ENCODE measurements around the gene TBX1. TPM values are rescaled to one million over a fixed set of nuclear protein-coding genes. Genes with fewer than 3 reads are reported as not detected.
A peak's percentile ranks its signal among the peaks of the same experiment; 100 is the strongest.
"Not testable (repeated sequence)": the region's sequence is repeated elsewhere in the genome, so short reads cannot be mapped to it uniquely, and the experiment has no call there.

TBX1 gene
- polyA plus RNA-seq, 3 donors: not detected

GRCh38 chr22:19775496-19776325, 15.1 kb downstream of the TBX1 start:
- Histone ChIP-seq H3K4me1 (ENCODE audit: control insufficient read depth in 1 of 2, insufficient read depth in 2 of 2, low read length in 2 of 2) (peaks cover 7 to 14% of the 10 kb centered on the region in 2 donors), H3K79me2 (ENCODE audit: insufficient read depth, low read length) (no peaks in the 10 kb centered on the region), H3K4me3 (replicated peaks in 1 of 3; ENCODE audit: low read depth in 2 of 3, low read length in 3 of 3) (no peak overlapping the region), H3K36me3 (replicated peaks in 1 of 2; ENCODE audit: control insufficient read depth in 1 of 2, insufficient read depth in 2 of 2, low read length in 2 of 2) (no peaks in the 10 kb centered on the region), H3K9me3 (replicated peaks in 1 of 2; ENCODE audit: control insufficient read depth in 1 of 2, insufficient read depth in 1 of 2, low read length in 2 of 2) (no peaks in the 10 kb centered on the region), H3K27ac (ENCODE audit: low read depth in 1 of 2, low read length in 2 of 2) (no peak overlapping the region), H3K9ac (ENCODE audit: insufficient read depth, low read length, poor library complexity, severe bottlenecking) (no peak overlapping the region), H4K20me1 (ENCODE audit: insufficient read depth, low read length) (no peaks in the 10 kb centered on the region), H3K27me3 (ENCODE audit: control insufficient read depth in 2 of 2, insufficient read depth in 2 of 2, low read length in 2 of 2) (peaks cover 0 to 8% of the 10 kb centered on the region in 2 donors), H2AFZ (ENCODE audit: insufficient read depth, low read depth, low read length, poor library complexity, severe bottlenecking) (no peak overlapping the region), H3K4me2 (replicated peaks; ENCODE audit: extremely low read depth, low read length, poor library complexity, severe bottlenecking) (no peak overlapping the region)
- no peaks in the 10 kb centered on the region for H3K36me3 Mint-ChIP-seq
- H3K27me3 Mint-ChIP-seq (ENCODE audit: low read depth in 3 of 3): peaks cover 16 to 58% (median 31%) of the 10 kb centered on the region in 3 donors
- no peak overlapping the region for H3K27ac Mint-ChIP-seq
- intact Hi-C loops (cut with micrococcal nuclease): no loop called here
- 94% methylated on average over 22 of the region's 24 CpGs for WGBS (ENCODE audit: insufficient coverage)
- H3K4me1 Mint-ChIP-seq: peaks cover 21% of the 10 kb centered on the region
- TF ChIP-seq, protein P1, sequence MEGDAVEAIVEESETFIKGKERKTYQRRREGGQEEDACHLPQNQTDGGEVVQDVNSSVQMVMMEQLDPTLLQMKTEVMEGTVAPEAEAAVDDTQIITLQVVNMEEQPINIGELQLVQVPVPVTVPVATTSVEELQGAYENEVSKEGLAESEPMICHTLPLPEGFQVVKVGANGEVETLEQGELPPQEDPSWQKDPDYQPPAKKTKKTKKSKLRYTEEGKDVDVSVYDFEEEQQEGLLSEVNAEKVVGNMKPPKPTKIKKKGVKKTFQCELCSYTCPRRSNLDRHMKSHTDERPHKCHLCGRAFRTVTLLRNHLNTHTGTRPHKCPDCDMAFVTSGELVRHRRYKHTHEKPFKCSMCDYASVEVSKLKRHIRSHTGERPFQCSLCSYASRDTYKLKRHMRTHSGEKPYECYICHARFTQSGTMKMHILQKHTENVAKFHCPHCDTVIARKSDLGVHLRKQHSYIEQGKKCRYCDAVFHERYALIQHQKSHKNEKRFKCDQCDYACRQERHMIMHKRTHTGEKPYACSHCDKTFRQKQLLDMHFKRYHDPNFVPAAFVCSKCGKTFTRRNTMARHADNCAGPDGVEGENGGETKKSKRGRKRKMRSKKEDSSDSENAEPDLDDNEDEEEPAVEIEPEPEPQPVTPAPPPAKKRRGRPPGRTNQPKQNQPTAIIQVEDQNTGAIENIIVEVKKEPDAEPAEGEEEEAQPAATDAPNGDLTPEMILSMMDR (IDR thresholded peaks at IDR 0.05): no peak
- no peak for DNase-seq
- peaks cover 0 to 5% (median 0%) of the 10 kb centered on the region in 7 donors for H3K9me3 Mint-ChIP-seq
- no peak overlapping the region for H3K4me3 Mint-ChIP-seq

- H4K20me1 ChIP-seq (ENCODE audit: insufficient read depth, low read length): no peaks in the 10 kb centered on the region
- TF ChIP-seq, protein P1 (IDR thresholded peaks at IDR 0.05): no peak
- H2AFZ ChIP-seq (ENCODE audit: insufficient read depth, low read depth, low read length, poor library complexity, severe bottlenecking): peak overlapping the region; percentile 37
- H3K9me3 ChIP-seq (replicated peaks in 1 of 2; ENCODE audit: control insufficient read depth in 1 of 2, insufficient read depth in 1 of 2, low read length in 2 of 2): no peaks in the 10 kb centered on the region
- no peak overlapping the region for H3K4me3 ChIP-seq (replicated peaks in 1 of 3; ENCODE audit: low read depth in 2 of 3, low read length in 3 of 3)
- no peak overlapping the region for H3K4me2 ChIP-seq (replicated peaks; ENCODE audit: extremely low read depth, low read length, poor library complexity, severe bottlenecking)
- peaks cover 7 to 14% of the 10 kb centered on the region in 2 donors for H3K4me1 ChIP-seq (ENCODE audit: control insufficient read depth in 1 of 2, insufficient read depth in 2 of 2, low read length in 2 of 2)
- Mint-ChIP-seq H3K4me1 (peaks cover 21% of the 10 kb centered on the region), H3K27me3 (ENCODE audit: low read depth in 3 of 3) (peaks cover 15 to 55% (median 25%) of the 10 kb centered on the region in 3 donors), H3K9me3 (peaks cover 0 to 5% (median 0%) of the 10 kb centered on the region in 7 donors), H3K27ac (peak overlapping the region in 2 of 7 donors; percentile 33 to 45), H3K4me3 (peak overlapping the region in 1 of 2 donors; percentile 48), H3K36me3 (no peaks in the 10 kb centered on the region)
- no peak overlapping the region for H3K27ac ChIP-seq (ENCODE audit: low read depth in 1 of 2, low read length in 2 of 2)
- H3K79me2 ChIP-seq (ENCODE audit: insufficient read depth, low read length): no peaks in the 10 kb centered on the region
- peaks cover 0 to 7% of the 10 kb centered on the region in 2 donors for H3K27me3 ChIP-seq (ENCODE audit: control insufficient read depth in 2 of 2, insufficient read depth in 2 of 2, low read length in 2 of 2)
- WGBS (ENCODE audit: insufficient coverage): 30% methylated on average over 9 of the region's 18 CpGs
- no peak overlapping the region for H3K9ac ChIP-seq (ENCODE audit: insufficient read depth, low read length, poor library complexity, severe bottlenecking)
- intact Hi-C loops (cut with micrococcal nuclease): no loop called here
- no peaks in the 10 kb centered on the region for H3K36me3 ChIP-seq (replicated peaks in 1 of 2; ENCODE audit: control insufficient read depth in 1 of 2, insufficient read depth in 2 of 2, low read length in 2 of 2)
- DNase-seq: no peak
These were observed 16.0 kb downstream of the TBX1 start for GRCh38 chr22:19776433-19777031.

- H3K36me3 ChIP-seq (replicated peaks in 1 of 2; ENCODE audit: control insufficient read depth in 1 of 2, insufficient read depth in 2 of 2, low read length in 2 of 2); H3K9me3 Mint-ChIP-seq; intact Hi-C loops (cut with micrococcal nuclease); H3K79me2 ChIP-seq (ENCODE audit: insufficient read depth, low read length); H3K4me3 ChIP-seq (replicated peaks in 1 of 3; ENCODE audit: low read depth in 2 of 3, low read length in 3 of 3); H3K9me3 ChIP-seq (replicated peaks in 1 of 2; ENCODE audit: control insufficient read depth in 1 of 2, insufficient read depth in 1 of 2, low read length in 2 of 2); H4K20me1 ChIP-seq (ENCODE audit: insufficient read depth, low read length); H3K36me3 Mint-ChIP-seq; H3K4me2 ChIP-seq (replicated peaks; ENCODE audit: extremely low read depth, low read length, poor library complexity, severe bottlenecking); H3K27me3 ChIP-seq (ENCODE audit: control insufficient read depth in 2 of 2, insufficient read depth in 2 of 2, low read length in 2 of 2); DNase-seq; H3K27ac Mint-ChIP-seq; H2AFZ ChIP-seq (ENCODE audit: insufficient read depth, low read depth, low read length, poor library complexity, severe bottlenecking); H3K4me3 Mint-ChIP-seq; H3K9ac ChIP-seq (ENCODE audit: insufficient read depth, low read length, poor library complexity, severe bottlenecking); H3K27ac ChIP-seq (ENCODE audit: low read depth in 1 of 2, low read length in 2 of 2): not testable (repeated sequence)
- H3K4me1 ChIP-seq (ENCODE audit: control insufficient read depth in 1 of 2, insufficient read depth in 2 of 2, low read length in 2 of 2): peaks cover 7 to 14% of the 10 kb centered on the region in 2 donors
- WGBS (ENCODE audit: insufficient coverage): no CpG with 5 or more reads among the region's 6 CpGs
- Mint-ChIP-seq H3K27me3 (ENCODE audit: low read depth in 3 of 3) (peaks cover 10 to 49% (median 18%) of the 10 kb centered on the region in 3 donors), H3K4me1 (peaks cover 21% of the 10 kb centered on the region)
These were observed 16.6 kb downstream of the TBX1 start for GRCh38 chr22:19777192-19777591.

Data from CD14-positive monocyte (primary cell).